Measurements from ENCODE around the gene PLCG1.

GRCh38 chr20:41198443-41198842, 61.1 kb downstream of the PLCG1 start:
- TF ChIP-seq CTCF (IDR thresholded peaks at IDR 0.05) (no peak), POLR2AphosphoS5 (IDR thresholded peaks at IDR 0.05) (no peak)

Data from upper lobe of left lung (tissue), 4 donors.